Stimulated activated memory B cell treated with anti-CD40 and anti-IgM and Interleukin-4, amounts not matched to agents 10 μg/mL and 1 μg/mL and 100 μg/mL, for 72 hours (primary cell): ENCODE results near the gene SMIM10L2A.

ENCODE experiments used
- ATAC-seq: fragments of 150-1000 bp; cut with Tn5 transposase; 2 replicates; pipeline ENCODE4 v1.10.0; 2021
- H3K27ac Mint-ChIP-seq: one replicate; pipeline ENCODE4 v1.8.0; 2022; ENCODE audit warnings: mild to moderate bottlenecking, mixed read lengths
- H3K27me3 Mint-ChIP-seq: one replicate; pipeline ENCODE4 v1.8.0; 2022; ENCODE audit warnings: mixed read lengths
- H3K36me3 Mint-ChIP-seq: one replicate; pipeline ENCODE4 v1.8.0; 2022; ENCODE audit warnings: mixed read lengths
- H3K4me1 Mint-ChIP-seq: one replicate; pipeline ENCODE4 v1.8.0; 2022; ENCODE audit warnings: mixed read lengths
- H3K4me3 Mint-ChIP-seq: one replicate; pipeline ENCODE4 v1.8.0; 2022; ENCODE audit warnings: mild to moderate bottlenecking, moderate library complexity, mixed read lengths
- H3K9me3 Mint-ChIP-seq: one replicate; pipeline ENCODE4 v1.8.0; 2022; ENCODE audit warnings: mixed read lengths

Gene SMIM10L2A

DNA sequence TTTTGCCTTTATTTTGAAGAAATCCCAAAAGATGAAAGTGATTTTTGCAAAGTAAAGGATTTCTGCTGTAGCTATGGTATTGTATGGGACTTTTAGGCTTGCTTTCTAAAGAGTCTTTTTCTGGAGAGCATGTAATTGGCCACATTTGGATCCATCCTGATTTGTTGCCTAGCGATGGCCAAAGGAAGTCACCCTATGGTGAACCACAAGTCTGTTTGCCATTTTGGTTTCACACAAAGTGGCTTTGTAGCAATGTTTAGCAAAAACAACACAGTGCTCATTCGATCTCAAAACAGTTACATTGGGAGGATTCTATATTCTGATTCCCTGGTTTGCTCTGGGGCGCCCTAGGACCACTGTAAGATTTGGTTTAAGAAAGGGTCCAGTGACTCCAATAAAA, 54.6 kb downstream of the SMIM10L2A start:
- H3K36me3 Mint-ChIP-seq: no peaks in the 10 kb centered on the region
- ATAC-seq: no peak
- H3K4me1 Mint-ChIP-seq: no peaks in the 10 kb centered on the region
- H3K27me3 Mint-ChIP-seq: no peaks in the 10 kb centered on the region
- H3K27ac Mint-ChIP-seq: no peak overlapping the region
- H3K9me3 Mint-ChIP-seq: no peaks in the 10 kb centered on the region
- no peak overlapping the region for H3K4me3 Mint-ChIP-seq

DNA sequence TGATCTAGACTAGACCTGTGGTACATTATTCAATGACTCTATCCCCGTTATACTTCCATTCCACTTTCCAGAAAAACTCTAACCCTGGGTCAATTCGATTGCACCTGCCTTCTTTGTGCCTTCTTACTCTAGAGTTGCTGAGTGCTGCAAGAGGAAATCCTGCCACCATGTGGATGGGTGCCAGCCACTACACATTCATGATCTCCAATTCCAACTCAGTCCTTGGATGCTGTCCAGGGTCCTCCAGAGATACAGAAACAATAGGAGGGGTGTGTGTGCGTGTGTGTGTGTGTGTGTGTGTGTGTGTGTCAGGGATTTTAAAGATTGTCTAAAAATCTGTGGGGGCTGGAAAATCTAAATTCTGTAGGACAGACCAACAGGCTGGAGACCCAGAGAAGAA, 55.8 kb downstream of the SMIM10L2A start:
- no peak for ATAC-seq
- no peaks in the 10 kb centered on the region for H3K27me3 Mint-ChIP-seq

More for the DNA sequence above, 55.8 kb downstream of the SMIM10L2A start:
- no peaks in the 10 kb centered on the region for H3K9me3 Mint-ChIP-seq
- H3K4me3 Mint-ChIP-seq: no peak overlapping the region
- H3K36me3 Mint-ChIP-seq: no peaks in the 10 kb centered on the region
- no peaks in the 10 kb centered on the region for H3K4me1 Mint-ChIP-seq
- H3K27ac Mint-ChIP-seq: no peak overlapping the region
